Lower lobe of right lung (tissue), 2 donors: Measurements from ENCODE around the gene RBMS1. TPM values are rescaled to one million over a fixed set of nuclear protein-coding genes. Genes with fewer than 3 reads are reported as not detected.
A peak's percentile ranks its signal among the peaks of the same experiment; 100 is the strongest.

ENCODE experiments used
- ATAC-seq, 2 donors: fragments of 200-7000 bp; cut with Tn5 transposase; one replicate each; pipeline ENCODE4 v1.9.1; 2020 to 2022; ENCODE audit warnings: mild to moderate bottlenecking in 2 of 2, moderate library complexity in 2 of 2
- DNase-seq: peaks from one replicate; pipeline ENCODE4 v3.0.0-alpha.2; 2020
- H3K27ac ChIP-seq: fragments of 200-600 bp; one replicate; pipeline ENCODE4 v1.8.0; 2022
- H3K27me3 ChIP-seq: fragments of 200-600 bp; one replicate; pipeline ENCODE4 v1.8.0; 2022; ENCODE audit warnings: low read depth
- H3K36me3 ChIP-seq: fragments of 200-600 bp; one replicate; pipeline ENCODE4 v1.8.0; 2022; ENCODE audit warnings: mild to moderate bottlenecking
- H3K4me1 ChIP-seq: fragments of 200-600 bp; one replicate; pipeline ENCODE4 v1.8.0; 2022
- H3K4me3 ChIP-seq: fragments of 200-600 bp; one replicate; pipeline ENCODE4 v1.8.0; 2022; ENCODE audit warnings: mild to moderate bottlenecking
- H3K9me3 ChIP-seq: fragments of 200-600 bp; one replicate; pipeline ENCODE4 v1.8.0; 2022
- intact Hi-C: fragments of 100-400 bp; cut with DNase I; formaldehyde crosslinking; loops from one replicate; pipeline ENCODE4 v1.11.0; 2022
- total RNA-seq: library from RNA; stranded (reverse); fragmentation: NEBNext Ultra II Directional; extraction: Animal tissue kit (Norgen Biotek cat#: 25700); gene quantifications from one replicate; pipeline ENCODE4 v1.2.1, GENCODE V29; 2021
- TF ChIP-seq, protein P1 (sequence below): fragments of 200-600 bp; IDR thresholded peaks from one replicate; pipeline ENCODE4 v1.8.0; 2022; ENCODE audit warnings: antibody characterized with exemption, mild to moderate bottlenecking
- donor health status: DM: no; HTN: yes; CAD: no; lungs with severe emphysema.

RBMS1 gene
- total RNA-seq, 1 donor from 2014 or later, result 95.3 TPM

DNA sequence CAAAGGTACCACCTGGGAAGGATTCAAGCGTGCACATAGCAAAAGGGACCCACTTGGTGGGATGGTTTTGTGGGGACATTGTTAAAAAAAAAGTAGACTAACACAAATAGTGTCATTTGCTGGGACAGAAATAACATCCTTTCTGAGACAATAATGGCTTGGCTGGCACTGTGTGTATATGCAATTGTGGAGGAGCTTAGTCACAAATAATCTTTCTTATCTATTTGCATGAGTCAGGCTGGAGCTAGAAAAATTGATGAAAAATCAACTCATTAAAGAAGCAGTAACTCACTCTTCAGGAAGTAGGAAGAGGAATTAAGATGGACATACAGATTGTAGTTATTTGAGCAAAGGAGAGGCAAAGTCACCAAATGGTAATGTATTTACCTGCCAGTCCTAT lies 264.0 kb downstream of the RBMS1 start:
- DNase-seq (no peak), ATAC-seq (no peak)
- Histone ChIP-seq H3K9me3 (no peaks in the 10 kb centered on the region), H3K36me3 (no peaks in the 10 kb centered on the region), H3K4me3 (no peak overlapping the region), H3K4me1 (peaks cover 8% of the 10 kb centered on the region), H3K27me3 (no peaks in the 10 kb centered on the region), H3K27ac (no peak overlapping the region)
- intact Hi-C loops, result no loop called here
- TF ChIP-seq, protein P1, sequence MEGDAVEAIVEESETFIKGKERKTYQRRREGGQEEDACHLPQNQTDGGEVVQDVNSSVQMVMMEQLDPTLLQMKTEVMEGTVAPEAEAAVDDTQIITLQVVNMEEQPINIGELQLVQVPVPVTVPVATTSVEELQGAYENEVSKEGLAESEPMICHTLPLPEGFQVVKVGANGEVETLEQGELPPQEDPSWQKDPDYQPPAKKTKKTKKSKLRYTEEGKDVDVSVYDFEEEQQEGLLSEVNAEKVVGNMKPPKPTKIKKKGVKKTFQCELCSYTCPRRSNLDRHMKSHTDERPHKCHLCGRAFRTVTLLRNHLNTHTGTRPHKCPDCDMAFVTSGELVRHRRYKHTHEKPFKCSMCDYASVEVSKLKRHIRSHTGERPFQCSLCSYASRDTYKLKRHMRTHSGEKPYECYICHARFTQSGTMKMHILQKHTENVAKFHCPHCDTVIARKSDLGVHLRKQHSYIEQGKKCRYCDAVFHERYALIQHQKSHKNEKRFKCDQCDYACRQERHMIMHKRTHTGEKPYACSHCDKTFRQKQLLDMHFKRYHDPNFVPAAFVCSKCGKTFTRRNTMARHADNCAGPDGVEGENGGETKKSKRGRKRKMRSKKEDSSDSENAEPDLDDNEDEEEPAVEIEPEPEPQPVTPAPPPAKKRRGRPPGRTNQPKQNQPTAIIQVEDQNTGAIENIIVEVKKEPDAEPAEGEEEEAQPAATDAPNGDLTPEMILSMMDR, result no peak

DNA sequence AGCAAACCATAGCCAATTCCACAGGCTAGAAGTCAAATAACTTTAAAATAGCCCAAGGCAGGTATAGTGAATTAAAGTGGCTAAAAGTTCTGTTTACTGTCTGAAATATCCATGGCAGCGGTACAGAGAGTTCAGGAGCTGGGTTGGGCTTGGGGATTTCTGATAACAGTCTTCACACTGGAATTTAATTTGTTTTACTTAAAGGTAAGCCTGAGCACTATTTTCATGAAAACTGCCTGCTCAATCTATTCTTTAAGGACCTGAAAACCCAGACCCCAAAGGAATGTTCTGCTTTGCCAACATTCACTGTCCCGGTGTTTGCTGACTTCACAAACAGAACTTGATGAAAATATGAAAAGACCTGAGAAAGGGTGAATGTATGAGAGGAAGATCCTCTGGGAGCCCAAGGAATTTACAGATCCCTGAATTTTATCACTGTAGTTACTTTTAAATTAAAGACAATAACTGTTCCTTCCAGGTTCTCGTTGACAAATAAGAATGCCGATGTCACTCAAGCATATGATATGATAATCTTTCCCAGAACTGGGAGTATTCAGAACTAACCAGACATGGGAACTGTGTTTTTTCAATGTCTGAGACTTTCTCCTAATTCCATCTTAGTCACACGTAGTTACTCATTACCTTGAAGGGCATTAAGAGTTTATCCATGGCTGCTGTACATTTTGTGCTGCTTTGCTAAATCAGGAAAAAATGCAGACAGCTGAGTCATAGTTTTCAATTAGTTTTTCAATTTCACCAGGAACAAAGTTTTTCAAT lies 265.3 kb downstream of the RBMS1 start:
- Histone ChIP-seq H3K27ac (peak overlapping the region; percentile 76), H3K27me3 (no peaks in the 10 kb centered on the region), H3K4me1 (peaks cover 8% of the 10 kb centered on the region), H3K36me3 (no peaks in the 10 kb centered on the region), H3K9me3 (no peaks in the 10 kb centered on the region), H3K4me3 (no peak overlapping the region)
- ATAC-seq, result peak; percentile 76 to 81
- no peak for DNase-seq
- TF ChIP-seq, protein P1, result no peak
- intact Hi-C loops, result no loop called here

DNA sequence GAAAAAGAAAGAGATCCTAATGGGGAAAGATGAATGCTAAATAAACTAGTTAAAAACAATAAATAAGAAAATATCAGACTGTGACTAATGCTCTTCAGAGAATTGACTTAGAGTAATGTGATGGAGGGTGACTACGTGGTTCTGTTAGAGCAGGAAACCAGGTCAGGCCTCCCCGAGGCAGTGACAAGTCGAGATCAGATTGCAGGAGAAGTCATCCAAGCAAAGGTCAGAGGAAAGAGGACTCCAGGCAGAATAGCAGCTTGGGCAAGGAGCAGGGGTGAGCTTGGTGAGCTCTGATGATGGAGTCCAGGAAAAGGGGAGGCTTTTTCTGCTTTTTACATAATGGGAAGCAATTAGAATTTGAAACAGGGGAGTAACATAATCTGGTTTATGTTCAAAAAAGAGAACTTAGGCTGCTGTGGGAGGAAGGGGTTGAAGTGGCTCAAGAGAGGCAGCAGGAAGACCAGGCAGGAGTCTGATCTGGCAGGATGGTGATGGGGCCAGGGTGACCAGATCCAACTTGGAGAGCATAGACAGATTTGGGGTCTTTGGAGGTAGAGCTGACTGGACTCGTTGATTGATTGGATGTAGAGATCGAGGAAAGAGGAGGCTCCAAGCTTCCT lies 266.2 kb downstream of the RBMS1 start:
- no peak overlapping the region for H3K4me3 ChIP-seq
- TF ChIP-seq, protein P1, result no peak
- intact Hi-C loops, result no loop called here
- H3K4me1 ChIP-seq, result peaks cover 8% of the 10 kb centered on the region
- DNase-seq, result no peak
- H3K36me3 ChIP-seq, result no peaks in the 10 kb centered on the region
- ATAC-seq, result no peak
- H3K27me3 ChIP-seq, result no peaks in the 10 kb centered on the region
- H3K9me3 ChIP-seq, result no peaks in the 10 kb centered on the region
- peak overlapping the region; percentile 76 for H3K27ac ChIP-seq

DNA sequence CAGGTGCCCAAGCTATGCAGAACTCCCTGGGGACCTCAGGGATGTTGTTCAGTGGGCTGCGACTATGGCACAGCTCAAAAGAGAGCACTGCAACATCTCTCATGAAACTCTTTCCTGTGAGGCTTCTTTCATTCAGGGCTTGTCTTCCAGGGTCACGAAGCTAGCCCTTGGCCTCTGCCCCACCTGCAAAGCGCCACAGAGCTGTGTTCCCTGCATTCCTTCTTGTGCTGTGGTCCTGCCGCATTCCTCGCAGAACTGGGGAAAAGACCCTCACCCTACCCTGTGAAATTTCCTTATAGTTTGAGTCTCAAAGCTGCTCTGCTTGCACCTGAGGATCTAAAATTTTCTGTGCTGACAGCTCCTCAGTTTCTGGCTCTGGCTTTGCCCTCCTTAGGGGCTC lies 267.2 kb downstream of the RBMS1 start:
- TF ChIP-seq, protein P1, result no peak

DNA sequence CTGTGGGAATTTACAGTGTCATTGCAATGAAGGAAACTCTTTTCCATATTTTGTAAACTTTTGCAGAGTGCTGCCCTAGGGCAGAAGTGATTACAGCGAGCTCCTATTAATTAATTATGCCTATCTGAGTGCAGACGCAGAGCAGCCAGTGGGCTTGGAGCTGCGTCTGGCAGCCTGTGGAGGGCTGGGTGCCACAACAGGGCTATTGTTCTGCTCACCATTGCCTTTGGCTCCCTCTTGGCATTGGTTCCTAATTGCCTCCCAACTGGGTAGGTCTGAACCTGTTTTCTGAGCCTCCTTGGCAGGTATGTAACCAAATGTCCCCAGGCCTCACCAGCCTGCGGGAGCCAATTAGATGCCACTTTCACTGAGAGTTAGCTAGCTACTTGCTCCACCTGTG lies 267.9 kb downstream of the RBMS1 start:
- ATAC-seq, result no peak
- Histone ChIP-seq H3K27me3 (no peaks in the 10 kb centered on the region), H3K4me1 (peaks cover 24% of the 10 kb centered on the region), H3K36me3 (no peaks in the 10 kb centered on the region), H3K9me3 (no peaks in the 10 kb centered on the region), H3K4me3 (no peak overlapping the region), H3K27ac (no peak overlapping the region)
- DNase-seq, result no peak
- TF ChIP-seq, protein P1, result no peak
- intact Hi-C loops, result no loop called here

More for the DNA sequence above, 267.2 kb downstream of the RBMS1 start:
- H3K36me3 ChIP-seq, result no peaks in the 10 kb centered on the region
- no peak overlapping the region for H3K4me3 ChIP-seq
- no peak for ATAC-seq
- DNase-seq, result no peak
- intact Hi-C loops, result no loop called here
- H3K9me3 ChIP-seq, result no peaks in the 10 kb centered on the region
- no peak overlapping the region for H3K27ac ChIP-seq
- H3K27me3 ChIP-seq, result no peaks in the 10 kb centered on the region
- peaks cover 17% of the 10 kb centered on the region for H3K4me1 ChIP-seq
